ENCODE data around the gene RFLNA.

Gene RFLNA

GRCh38 chr12:124335426-124336183, 40.7 kb downstream of the RFLNA start:
- TF ChIP-seq, protein P1, sequence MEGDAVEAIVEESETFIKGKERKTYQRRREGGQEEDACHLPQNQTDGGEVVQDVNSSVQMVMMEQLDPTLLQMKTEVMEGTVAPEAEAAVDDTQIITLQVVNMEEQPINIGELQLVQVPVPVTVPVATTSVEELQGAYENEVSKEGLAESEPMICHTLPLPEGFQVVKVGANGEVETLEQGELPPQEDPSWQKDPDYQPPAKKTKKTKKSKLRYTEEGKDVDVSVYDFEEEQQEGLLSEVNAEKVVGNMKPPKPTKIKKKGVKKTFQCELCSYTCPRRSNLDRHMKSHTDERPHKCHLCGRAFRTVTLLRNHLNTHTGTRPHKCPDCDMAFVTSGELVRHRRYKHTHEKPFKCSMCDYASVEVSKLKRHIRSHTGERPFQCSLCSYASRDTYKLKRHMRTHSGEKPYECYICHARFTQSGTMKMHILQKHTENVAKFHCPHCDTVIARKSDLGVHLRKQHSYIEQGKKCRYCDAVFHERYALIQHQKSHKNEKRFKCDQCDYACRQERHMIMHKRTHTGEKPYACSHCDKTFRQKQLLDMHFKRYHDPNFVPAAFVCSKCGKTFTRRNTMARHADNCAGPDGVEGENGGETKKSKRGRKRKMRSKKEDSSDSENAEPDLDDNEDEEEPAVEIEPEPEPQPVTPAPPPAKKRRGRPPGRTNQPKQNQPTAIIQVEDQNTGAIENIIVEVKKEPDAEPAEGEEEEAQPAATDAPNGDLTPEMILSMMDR (conservative IDR thresholded peaks at IDR 0.05) = no peak
- no peak for TF ChIP-seq ZFX (IDR thresholded peaks at IDR 0.05)
- H3K27ac ChIP-seq = no peak overlapping the region

GRCh38 chr12:124336184-124336437, 41.2 kb downstream of the RFLNA start:
- TF ChIP-seq, protein P1 (conservative IDR thresholded peaks at IDR 0.05) = no peak
- TF ChIP-seq ZFX (IDR thresholded peaks at IDR 0.05) = no peak

DNA sequence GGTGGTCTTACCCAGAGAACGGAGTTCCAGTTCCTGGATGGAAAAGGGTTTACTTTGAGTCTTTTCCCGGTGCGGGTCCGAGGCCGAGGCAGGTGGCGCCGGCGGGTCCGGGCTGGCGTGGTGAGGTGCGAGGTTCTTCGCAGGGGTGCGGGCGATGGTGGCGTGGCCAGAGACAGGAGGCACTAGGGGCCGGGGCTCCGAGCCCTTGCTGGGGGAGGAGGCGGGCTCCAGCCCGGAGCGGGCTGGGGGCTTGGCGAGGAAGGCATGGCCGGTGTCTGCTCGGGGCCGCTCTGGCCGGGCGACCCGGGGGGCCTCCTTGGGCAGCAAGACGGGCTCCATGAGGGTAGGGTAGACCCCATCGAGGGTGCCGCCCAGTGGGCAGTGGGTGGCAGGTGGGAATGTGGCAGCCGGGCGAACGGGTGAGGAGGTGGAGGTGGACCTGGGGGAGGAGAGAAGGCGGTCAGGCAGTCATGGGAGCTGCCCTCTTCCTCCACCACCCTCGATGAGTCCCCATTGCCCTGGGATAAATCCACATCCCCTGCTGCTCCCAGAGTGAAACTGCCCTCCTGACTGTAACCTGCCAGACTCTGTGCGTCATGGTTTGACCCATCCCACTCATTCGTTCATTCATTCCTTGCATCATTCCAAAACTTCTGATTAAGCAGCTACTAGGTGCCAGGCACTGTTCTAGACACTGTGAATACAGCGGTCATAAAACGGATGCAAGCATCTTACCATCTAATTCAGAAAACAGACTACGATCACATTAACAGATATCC, 42.0 kb downstream of the RFLNA start:
- H3K27ac ChIP-seq = no peak overlapping the region
- TF ChIP-seq, protein P1 (conservative IDR thresholded peaks at IDR 0.05) = no peak
- no peak for TF ChIP-seq ZFX (IDR thresholded peaks at IDR 0.05)

More at GRCh38 chr12:124336184-124336437, 41.2 kb downstream of the RFLNA start:
- no peak overlapping the region for H3K27ac ChIP-seq

GRCh38 chr12:124337622-124338021, 42.7 kb downstream of the RFLNA start:
- H3K27ac ChIP-seq = no peak overlapping the region
- TF ChIP-seq, protein P1 (conservative IDR thresholded peaks at IDR 0.05) = no peak
- no peak for TF ChIP-seq ZFX (IDR thresholded peaks at IDR 0.05)

GRCh38 chr12:124338448-124338847, 43.6 kb downstream of the RFLNA start:
- H3K27ac ChIP-seq = no peak overlapping the region
- TF ChIP-seq, protein P1 (conservative IDR thresholded peaks at IDR 0.05) = no peak
- no peak for TF ChIP-seq ZFX (IDR thresholded peaks at IDR 0.05)

DNA sequence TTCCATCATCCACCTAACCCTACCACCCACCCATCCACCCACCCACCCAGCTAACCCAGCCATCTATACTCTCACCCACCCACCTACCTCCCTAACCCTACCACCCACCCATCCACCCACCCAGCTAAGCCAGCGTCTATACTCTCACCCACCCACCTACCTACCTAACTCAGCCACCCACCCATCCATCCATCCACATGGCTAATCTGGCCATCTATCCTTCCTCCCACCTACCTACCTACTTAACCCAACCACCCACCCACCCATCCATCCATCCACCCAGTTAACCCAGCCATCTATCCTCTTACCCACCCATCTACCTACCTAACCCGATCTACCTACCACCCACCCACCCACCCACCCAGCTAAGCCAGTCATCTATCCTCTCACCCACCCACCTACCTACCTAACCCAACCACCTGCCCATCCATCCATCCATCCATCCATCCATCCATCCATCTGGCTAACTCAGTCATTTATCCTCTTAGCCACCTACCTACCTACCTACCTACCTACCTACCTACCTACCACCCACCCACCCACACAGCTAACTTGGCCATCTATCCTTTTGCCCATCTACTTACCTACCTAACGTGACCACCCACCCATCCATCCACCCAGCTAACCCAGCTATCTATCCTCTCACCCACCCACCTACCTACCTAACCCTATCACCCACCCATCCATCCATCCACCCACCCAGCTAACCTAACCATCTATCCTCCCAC, 44.1 kb downstream of the RFLNA start:
- TF ChIP-seq ZFX (IDR thresholded peaks at IDR 0.05) = no peak
- TF ChIP-seq, protein P1 (conservative IDR thresholded peaks at IDR 0.05) = no peak
- no peak overlapping the region for H3K27ac ChIP-seq
